ENCODE data around the gene SIGLEC14. TPM values are rescaled to one million over a fixed set of nuclear protein-coding genes. Genes with fewer than 3 reads are reported as not detected.

The SIGLEC14 gene
- total RNA-seq, 4 donors from 2014 or later: 0.98 to 4.6 (median 3.4) TPM; not detected in 1

DNA sequence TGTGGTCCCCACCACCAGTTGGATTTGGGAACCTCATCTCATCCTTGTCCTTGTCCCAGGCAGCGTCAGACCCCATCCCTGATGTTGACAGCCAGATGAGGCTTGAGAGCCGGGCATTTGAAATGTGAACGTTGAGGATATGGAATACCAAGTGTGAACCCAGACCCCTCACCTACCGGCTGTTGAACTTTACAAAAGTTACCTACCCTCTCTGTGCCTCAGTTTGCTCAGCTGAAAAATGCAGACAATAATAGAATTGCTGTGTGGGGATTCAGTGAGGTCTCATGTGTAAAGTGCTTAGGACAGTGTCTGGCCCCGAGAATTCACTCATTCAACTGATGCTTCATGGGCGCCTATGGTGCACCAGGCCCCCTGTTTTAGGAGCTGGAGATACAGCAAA lies 693 bp upstream of the SIGLEC14 start:
- TF ChIP-seq, protein P1, sequence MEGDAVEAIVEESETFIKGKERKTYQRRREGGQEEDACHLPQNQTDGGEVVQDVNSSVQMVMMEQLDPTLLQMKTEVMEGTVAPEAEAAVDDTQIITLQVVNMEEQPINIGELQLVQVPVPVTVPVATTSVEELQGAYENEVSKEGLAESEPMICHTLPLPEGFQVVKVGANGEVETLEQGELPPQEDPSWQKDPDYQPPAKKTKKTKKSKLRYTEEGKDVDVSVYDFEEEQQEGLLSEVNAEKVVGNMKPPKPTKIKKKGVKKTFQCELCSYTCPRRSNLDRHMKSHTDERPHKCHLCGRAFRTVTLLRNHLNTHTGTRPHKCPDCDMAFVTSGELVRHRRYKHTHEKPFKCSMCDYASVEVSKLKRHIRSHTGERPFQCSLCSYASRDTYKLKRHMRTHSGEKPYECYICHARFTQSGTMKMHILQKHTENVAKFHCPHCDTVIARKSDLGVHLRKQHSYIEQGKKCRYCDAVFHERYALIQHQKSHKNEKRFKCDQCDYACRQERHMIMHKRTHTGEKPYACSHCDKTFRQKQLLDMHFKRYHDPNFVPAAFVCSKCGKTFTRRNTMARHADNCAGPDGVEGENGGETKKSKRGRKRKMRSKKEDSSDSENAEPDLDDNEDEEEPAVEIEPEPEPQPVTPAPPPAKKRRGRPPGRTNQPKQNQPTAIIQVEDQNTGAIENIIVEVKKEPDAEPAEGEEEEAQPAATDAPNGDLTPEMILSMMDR (IDR thresholded peaks at IDR 0.05; ENCODE audit: low read depth): no peak

DNA sequence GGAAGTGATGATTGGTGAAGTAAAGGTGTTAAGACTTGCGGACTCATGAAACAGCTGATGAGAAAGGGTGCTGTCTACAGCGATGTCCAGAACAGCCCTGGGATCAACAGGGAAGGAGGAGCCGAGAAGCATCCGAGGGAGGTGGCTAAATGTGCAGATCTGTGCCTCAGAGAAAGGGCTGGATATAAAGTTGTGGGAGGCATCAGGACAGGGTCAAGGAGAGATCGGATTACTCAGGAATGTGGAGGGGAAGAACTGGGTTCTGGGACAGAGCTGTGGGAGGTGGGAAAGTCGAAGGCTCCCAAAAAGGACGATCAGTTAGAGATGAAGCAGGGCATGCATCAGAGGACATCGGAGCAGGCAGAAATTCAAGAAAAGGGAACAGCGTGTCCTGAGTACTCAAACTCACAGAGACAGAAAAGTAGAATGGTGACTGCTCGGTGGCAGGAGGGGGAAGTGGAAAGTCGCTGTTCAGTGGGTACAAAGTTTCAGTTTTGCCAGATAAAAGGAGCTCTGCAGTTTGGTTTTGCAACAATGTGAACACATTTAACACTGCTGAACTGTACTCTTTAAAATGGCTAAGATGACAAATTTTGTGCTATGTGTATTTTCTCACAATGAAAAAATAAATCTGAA lies 1.9 kb downstream of the SIGLEC14 start:
- TF ChIP-seq, protein P1 (IDR thresholded peaks at IDR 0.05; ENCODE audit: low read depth): no peak

DNA sequence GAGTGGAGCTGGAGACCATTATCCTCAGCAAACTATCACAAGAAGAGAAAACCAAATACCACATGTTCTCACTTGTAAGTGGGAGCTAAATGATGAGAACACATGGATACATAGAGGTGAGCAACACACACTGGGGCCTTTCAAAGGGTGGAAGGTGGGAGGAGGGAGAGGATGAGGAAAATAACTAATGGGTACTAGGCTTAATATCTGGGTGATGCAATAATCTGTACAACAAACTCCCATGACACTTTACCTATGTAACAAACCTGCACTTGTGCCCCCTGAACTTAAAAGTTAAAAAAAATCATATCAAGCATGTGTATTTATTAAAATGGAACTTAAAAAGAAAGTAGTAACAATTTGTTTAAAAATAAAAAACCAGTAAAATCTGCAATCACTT lies 5.0 kb downstream of the SIGLEC14 start:
- TF ChIP-seq, protein P1 (IDR thresholded peaks at IDR 0.05; ENCODE audit: low read depth): no peak

DNA sequence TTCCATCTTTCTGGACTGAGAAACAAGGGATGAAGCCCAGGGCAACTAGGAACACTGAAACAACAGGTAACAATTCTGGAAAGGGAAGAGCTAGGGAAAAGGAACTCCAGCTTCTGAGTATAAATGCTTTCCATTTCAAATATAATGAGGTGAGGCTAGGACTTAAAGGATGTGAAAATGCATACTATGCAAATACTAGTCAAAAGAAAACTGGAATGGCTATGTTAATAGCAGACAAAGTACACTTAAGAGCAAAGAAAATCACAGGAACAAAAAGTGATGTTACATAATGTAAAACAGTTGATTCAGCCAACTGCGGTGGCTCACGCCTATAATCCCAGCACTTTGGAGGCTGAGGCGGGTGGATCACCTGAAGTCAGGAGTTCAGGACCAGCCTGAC lies 6.2 kb downstream of the SIGLEC14 start:
- TF ChIP-seq, protein P1 (IDR thresholded peaks at IDR 0.05; ENCODE audit: low read depth): no peak

DNA sequence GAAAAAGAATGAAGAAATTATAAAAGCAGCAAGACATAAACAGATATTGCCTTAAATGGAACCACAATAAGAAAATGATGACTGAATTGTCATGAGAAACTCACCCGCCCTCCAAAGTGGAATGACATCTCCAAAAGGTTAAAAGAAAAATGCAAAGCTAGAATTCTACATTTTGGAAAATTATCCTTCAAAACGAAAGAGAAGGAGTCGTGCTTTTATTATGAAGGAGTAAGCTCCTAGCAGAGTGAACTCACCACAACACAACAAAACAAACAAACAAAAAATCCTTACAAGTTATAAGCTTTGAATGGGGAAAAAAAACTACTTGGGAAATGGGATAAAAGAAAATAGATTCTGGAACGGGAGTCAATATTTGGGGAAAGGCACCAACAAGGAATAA lies 6.7 kb downstream of the SIGLEC14 start:
- TF ChIP-seq, protein P1 (IDR thresholded peaks at IDR 0.05; ENCODE audit: low read depth): no peak

DNA sequence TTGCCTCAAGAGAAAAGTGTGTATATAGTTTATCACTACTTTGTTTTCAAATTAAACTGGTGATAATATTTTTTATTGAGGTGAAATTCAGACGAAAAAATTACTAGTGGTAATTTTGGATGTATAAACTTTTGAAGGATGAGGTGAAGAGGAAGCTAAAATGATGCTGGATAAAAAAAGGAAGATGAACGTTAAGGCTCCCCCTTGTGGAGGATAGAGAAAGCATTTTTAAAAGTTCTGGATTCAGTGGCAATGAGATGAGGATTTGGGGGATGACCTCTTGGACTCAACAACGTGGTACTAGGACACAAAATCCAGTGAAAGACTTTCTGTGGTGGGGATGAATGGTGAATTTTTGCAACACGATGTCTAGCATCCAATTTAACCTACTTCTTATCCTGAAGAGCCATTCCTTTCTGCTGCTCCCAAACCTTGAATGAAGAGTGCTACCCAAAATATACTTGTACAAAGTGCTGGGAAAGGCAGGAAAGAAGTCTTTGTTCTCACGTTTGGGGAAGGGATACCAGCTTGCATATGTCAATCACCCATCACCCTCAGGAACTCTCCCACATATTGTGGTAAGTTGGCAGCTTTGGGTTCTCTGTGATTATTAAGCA lies 9.2 kb downstream of the SIGLEC14 start:
- TF ChIP-seq, protein P1 (IDR thresholded peaks at IDR 0.05; ENCODE audit: low read depth): no peak

DNA sequence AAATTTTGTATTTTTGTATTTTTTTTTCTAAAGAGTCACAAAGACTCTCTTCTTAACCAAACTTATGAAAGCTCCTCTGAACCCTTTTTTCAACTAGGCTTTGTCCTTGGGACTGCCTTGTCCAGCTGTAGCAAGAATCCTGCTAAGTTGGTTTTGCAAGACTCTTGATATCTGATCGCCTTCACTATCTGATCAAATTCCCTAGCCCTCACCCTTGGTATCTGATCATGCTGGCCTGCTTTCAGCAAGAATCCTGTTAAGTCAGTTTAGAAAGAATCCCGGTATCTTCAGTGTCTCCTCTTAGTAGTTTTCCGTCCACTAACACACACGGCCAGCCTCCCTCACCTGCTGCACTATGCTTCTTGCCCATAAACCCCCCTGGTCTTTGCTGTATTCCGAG lies 14.5 kb downstream of the SIGLEC14 start:
- TF ChIP-seq, protein P1 (IDR thresholded peaks at IDR 0.05; ENCODE audit: low read depth): no peak

All from subcutaneous adipose tissue (tissue), 4 donors.